HG03196 (cell line): ENCODE results near the gene LSP1.
"Not testable (repeated sequence)": the region's sequence is repeated elsewhere in the genome, so short reads cannot be mapped to it uniquely, and the experiment has no call there.

Experiments used
- ATAC-seq: cut with Tn5 transposase; IDR thresholded peaks from one replicate; pipeline ENCODE4 v1.9.1; 2021; ENCODE audit not compliant: unreplicated experiment

Gene LSP1

DNA sequence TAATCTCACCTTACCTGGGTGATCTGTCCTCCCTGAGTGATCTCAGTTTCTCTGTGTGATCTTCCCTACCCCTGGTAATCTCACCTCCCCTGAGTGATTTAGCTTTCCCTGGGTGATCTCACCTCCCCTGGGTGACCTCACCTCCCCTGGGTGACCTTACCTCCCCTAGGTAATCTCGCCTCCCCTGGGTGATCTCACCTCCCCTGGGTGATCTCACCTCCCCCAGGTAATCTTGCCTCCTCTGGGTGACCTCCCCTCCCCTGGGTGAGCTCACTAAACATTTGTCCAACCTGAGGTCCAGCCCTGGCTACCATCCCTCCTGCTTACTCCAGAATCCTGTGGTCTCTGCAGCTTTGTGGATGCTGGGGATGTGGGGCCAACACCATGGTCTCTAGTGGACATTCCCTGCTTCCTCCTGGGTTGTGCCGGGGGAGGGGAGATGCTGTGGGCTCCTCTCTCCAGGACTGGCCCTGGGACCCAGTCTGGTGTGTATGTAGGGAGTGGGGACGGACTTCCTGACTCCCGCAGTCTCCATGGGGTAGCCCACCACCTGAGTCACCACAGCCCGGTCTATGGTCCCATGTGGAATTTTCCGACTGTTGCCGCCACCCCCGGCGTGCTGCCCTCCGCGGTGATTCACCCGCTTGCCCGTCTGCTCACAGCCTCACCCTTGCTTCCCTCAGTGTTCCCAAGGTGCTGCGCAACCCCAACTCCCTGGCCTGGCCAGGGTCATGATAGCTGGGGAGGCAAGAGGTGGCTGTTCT, 9.9 kb downstream of the LSP1 start:
- ATAC-seq = no peak

- no peak for ATAC-seq
Measured at GRCh38 chr11:1863352-1864216, 10.7 kb downstream of the LSP1 start.

DNA sequence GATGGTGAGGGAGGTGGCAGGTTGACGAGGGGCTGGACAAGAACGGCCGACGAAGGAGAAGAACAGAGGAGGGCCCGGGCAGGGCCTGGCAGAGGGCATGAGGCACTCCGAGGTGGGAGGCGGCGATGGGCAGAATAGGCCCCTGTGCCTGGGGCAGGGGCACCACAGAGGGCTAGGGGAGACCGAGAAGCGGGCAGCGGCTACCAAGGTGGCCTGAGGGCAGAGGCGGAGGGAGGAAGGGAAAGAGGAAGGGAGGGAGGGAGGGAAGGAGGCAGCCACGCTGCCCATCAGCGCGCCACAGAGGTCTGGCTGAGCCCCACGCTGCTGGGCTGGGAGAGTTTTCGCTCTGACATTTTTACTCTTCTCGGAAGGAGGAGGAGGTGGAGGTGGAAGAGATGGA, 11.3 kb downstream of the LSP1 start:
- no peak for ATAC-seq

GRCh38 chr11:1864831-1865665, 12.2 kb downstream of the LSP1 start:
- ATAC-seq = no peak

DNA sequence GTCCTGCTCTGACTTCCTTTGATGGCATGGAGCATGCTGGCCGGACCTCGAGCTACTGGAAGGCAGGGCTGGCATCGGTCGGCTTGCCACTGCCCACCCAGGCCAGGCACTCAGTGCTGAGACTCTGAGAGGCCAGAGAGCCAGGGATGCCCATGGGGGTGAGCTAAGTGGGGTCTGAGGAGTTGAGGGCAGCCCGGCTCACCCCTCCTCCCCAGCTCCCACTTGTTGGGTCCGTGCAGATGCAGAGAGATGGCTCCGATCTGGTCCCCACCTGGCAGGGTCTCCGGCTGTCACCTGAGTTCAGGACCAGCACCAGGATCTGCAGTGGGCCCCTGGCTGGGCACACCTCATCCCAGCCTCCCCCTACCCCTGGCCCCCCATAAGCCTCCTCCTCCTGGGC, 13.3 kb downstream of the LSP1 start:
- no peak for ATAC-seq

DNA sequence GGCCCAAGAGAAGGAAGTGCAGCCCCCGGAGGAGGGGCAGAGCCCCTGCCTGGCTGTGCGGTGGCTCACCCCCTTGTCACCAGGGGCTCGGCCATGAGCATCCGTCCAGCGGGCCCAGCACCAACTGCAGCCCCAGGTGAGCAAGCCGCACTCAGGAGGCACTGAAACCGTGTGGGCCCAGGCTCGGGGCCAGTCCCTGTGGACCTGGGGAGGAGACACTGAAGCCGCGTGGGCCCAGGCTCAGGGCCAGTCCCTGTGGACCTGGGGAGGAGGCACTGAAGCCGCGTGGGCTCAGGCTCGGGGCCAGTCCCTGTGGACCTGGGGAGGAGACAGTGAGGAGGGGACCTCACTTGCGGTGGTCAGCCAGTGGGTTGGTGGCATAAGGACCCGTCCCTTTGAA, 13.9 kb downstream of the LSP1 start:
- no peak for ATAC-seq

- no peak for ATAC-seq
Measured at GRCh38 chr11:1867381-1867780, 14.5 kb downstream of the LSP1 start.

GRCh38 chr11:1868056-1868635, 15.3 kb downstream of the LSP1 start:
- ATAC-seq = no peak

DNA sequence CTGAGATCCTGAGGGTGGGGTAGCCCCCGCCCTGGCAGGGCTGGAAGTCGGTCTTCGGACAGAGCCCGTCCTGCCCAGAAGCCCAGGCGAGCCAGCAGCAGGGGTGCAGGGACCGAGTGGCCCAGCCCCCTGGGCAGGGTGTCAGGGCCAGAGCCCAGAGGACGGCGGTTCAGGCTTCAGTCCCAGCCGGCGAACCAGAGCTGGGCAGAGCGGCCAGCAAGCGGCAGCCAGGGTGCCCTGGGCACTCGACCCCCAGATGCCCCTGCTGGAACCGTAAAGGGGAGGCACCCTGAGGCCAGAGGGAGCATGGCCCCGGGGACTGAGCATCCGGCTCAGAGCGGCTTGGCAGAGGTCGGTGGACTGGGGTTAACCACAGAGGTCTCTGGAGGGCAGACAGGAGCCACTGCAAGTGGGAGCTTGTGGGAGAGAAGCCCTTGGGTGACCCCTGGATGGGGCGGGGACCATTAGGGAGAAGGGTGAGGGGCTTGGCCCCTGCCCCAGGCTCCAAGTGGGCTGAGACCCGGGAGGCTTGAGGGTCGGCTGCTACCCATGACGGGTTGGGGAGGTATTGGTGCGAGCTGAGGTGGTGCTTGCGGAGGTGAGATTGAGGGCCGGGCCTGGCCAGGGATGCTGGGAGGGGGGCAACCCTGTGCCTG, 15.9 kb downstream of the LSP1 start:
- ATAC-seq = no peak

DNA sequence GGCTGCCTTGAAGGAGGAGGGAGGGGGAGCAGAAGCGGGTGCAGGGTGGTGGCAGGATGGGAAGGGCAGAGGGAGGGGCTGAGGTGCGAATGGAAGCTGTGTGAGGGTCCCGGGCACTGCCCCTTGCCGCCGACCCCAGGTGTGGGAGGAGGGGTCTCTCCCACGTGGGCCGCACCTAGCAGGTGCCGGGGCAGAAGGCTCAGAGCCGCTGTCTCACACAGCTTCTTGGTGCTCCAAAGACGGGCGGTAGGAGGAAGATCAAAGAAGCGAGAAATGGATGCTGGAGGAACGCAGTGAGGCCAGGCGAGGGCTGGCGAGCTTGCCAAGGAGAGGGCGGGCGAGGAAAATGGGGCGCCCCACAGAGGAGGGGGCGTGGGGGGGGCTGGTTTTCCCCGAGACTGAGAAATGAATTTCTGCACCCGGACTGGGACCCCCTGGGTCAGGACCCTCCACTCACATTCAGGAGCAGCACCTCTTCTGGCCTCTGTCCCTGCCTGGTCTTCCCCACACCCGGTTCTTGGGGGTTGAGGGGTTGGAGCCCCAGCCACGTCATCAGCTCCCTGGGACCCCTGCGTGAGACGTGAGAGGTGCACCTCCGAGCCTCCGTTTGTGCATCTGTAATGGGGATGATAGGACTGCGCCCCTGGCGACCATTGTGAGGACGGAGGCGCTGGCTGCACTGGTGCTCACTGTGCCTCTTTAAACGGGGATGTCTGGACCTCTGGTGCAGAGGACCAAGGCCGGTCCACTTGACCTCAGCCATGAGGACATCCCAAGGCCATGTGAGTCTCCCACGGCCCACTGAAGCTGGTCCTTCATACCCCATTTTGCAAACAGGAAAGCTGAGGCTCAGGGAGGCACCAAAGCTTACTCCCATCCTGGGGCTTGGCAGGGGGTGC, 16.8 kb downstream of the LSP1 start:
- ATAC-seq = no peak

- no peak for ATAC-seq
Measured at GRCh38 chr11:1870326-1870696, 17.4 kb downstream of the LSP1 start.

- no peak for ATAC-seq
Measured at GRCh38 chr11:1870721-1871466, 18.0 kb downstream of the LSP1 start.

DNA sequence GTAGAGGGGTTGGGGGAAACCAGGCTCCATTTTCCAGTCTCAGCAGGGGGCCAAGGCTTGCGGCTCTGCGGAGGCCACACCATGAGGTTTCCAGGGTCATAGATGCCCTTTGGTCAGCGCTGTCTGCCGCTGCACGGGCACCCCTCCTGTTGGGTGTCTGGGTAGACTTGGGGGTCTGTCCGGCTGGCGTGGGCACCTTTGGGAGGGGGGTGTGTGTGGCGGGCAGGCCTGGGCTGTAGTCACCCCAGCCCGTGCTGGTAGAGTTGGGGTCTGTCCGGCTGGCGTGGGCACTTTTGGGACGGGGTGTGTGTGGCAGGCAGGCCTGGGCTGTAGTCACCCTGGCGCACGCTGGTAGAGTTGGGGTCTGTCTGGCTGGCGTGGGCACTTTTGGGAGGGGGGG, 18.6 kb downstream of the LSP1 start:
- ATAC-seq = no peak

DNA sequence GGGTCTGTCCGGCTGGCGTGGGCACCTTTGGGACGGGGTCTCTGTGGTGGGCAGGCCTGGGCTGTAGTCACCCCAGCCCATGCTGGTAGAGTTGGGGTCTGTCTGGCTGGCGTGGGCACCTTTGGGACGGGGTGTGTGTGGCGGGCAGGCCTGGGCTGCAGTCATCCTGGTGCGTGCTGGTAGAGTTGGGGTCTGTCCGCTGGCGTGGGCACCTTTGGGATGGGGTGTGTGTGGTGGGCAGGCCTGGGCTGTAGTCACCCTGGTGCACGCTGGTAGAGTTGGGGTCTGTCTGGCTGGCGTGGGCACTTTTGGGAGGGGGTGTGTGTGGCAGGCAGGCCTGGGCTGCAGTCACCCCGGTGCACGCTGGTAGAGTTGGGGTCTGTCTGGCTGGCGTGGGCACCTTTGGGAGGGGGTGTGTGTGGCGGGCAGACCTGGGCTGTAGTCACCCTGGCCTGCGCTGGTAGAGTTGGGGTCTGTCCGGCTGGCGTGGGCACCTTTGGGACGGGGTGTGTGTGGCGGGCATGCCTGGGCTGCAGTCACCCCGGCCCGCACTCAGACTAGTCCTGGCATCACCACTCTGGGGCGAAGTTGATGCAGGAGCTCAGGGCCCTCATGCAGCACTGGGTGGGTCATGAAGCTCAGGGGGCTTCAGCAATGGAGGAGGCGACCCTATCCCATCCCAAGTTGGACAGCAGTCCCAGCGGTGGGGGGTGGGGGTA, 19.5 kb downstream of the LSP1 start:
- no peak for ATAC-seq

- ATAC-seq = no peak
Measured at GRCh38 chr11:1873048-1873812, 20.3 kb downstream of the LSP1 start.

DNA sequence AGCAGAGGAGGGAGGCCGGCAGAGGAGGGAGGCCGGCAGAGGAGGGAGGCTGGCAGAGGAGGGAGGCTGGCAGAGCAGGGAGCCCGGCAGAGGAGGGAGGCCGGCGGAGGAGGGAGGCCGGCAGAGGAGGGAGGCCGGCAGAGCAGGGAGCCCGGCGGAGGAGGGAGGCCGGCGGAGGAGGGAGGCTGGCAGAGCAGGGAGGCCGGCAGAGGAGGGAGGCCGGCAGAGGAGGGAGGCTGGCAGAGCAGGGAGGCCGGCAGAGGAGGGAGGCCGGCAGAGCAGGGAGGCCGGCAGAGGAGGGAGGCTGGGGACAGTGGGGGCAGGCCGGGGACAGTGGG, 20.9 kb downstream of the LSP1 start:
- ATAC-seq = not testable (repeated sequence)

DNA sequence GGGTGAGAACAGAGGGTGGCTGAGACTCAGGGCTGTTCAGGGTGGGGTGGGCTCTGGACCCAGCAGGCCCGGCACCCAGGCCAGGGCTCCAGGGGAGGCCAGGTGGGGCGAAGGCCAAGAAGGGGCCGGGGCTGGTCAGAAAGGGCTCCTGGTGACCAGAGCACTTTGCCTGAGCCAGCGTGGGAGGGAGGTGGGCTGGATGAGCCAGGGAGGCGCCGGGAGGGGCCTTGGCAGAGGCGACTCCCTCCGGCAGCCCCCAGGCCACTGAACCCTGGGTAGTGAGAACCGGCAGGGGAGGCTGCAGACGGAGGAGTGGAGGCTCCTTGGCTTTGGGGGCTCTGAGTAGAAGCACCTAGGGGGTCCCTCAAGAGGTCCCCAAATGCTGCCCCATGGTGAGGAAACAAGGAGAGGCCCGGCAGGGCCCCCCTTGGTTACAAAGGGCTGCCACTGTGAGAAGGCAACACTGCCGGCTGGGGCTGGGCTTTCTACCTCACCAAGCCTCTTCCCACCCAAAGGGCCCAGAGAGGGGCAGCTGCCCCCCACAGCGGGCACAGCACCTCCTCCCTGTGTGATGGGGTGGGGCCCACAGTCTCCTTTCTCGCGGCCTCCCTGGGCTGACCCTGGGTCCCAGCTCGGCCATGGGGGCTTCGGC, 21.7 kb downstream of the LSP1 start:
- ATAC-seq = not testable (repeated sequence)
